Measurements from ENCODE around the gene RGS8.

Gene RGS8

DNA sequence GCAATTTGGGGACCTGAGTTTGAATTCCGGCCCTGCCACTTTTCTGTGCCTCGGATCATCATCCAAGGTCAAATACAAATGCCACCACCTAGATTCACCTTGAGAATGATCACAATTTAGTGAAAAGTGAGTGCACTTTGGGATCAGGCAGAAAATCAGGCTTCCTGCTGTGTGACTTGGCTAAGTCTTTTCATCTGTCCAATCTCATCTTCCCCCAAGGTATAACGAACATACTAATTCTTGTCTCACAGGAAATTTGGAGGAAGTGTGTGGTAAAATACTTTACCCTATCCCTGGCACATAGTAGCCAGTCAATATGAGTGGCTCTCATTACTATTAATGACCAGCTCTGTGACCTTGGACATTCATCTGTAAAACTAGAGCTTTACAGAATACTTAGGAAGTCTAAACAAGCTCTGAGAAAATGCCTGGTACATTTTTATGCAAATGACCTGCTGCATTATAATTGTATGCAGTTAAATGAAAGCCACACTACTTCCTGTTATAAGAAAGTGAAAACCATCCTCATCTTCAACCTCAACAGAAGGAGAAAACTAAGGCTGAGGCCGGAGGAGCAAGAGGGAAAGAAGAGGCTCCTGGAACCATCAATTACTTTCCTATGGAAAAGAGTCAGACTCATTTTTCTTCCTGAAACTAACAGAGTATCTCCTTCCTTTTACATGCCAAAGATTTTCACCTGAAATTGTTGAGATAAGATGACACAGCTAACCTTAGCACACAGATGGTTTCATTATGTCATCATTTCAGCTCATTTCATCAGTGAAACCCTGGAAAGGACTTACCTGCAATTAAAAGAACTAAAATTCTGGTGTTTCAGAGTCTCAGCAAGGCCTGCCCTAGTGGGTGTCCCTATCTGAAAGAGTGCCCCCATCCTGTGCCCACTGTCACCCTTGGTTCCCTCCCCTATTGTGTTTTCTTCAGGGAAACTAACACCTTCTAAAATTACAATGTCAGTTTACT lies 32.6 kb upstream of the RGS8 start:
- no peak overlapping the region for H3K27ac ChIP-seq (ENCODE audit: low read depth, low read length)
- no peak overlapping the region for H3K9ac ChIP-seq (ENCODE audit: low read depth in 1 of 2, low read length in 2 of 2)
- H3K4me3 ChIP-seq (ENCODE audit: low read depth in 1 of 2, low read length in 2 of 2): no peak overlapping the region
- H3K36me3 ChIP-seq (ENCODE audit: control insufficient read depth in 1 of 2, insufficient read depth in 2 of 2, low read length in 2 of 2): no peaks in the 10 kb centered on the region
- no peaks in the 10 kb centered on the region for H3K27me3 ChIP-seq (ENCODE audit: control insufficient read depth in 1 of 2, insufficient read depth in 2 of 2, low read length in 2 of 2)
- H3K9me3 ChIP-seq (ENCODE audit: control insufficient read depth in 1 of 2, low read length in 2 of 2): no peaks in the 10 kb centered on the region
- H3K4me1 ChIP-seq (ENCODE audit: control insufficient read depth in 1 of 2, insufficient read depth in 2 of 2, low read length in 2 of 2): no peaks in the 10 kb centered on the region

DNA sequence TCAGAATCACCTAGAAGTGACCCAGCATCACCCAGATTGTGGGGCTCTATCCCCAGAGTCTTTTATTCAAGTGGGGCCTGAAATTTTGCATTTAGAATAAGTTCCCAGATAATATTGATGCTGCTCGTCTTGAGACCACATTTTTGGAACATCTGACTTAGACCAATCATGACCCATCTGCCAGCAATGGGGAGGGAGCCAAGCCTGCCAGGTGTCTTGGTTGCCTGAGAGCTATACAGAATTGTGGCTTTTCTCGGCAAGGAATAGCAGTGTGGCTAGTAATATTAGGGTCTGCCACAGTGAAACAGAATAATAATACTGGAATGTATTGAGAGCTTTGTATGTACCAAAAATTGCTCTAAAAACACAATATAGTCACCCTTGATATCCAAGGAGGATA lies 31.1 kb upstream of the RGS8 start:
- H3K36me3 ChIP-seq (ENCODE audit: control insufficient read depth in 1 of 2, insufficient read depth in 2 of 2, low read length in 2 of 2): no peaks in the 10 kb centered on the region
- H3K4me3 ChIP-seq (ENCODE audit: low read depth in 1 of 2, low read length in 2 of 2): no peak overlapping the region
- H3K4me1 ChIP-seq (ENCODE audit: control insufficient read depth in 1 of 2, insufficient read depth in 2 of 2, low read length in 2 of 2): no peaks in the 10 kb centered on the region
- no peak overlapping the region for H3K27ac ChIP-seq (ENCODE audit: low read depth, low read length)
- no peak overlapping the region for H3K9ac ChIP-seq (ENCODE audit: low read depth in 1 of 2, low read length in 2 of 2)
- no peaks in the 10 kb centered on the region for H3K9me3 ChIP-seq (ENCODE audit: control insufficient read depth in 1 of 2, low read length in 2 of 2)
- no peaks in the 10 kb centered on the region for H3K27me3 ChIP-seq (ENCODE audit: control insufficient read depth in 1 of 2, insufficient read depth in 2 of 2, low read length in 2 of 2)

DNA sequence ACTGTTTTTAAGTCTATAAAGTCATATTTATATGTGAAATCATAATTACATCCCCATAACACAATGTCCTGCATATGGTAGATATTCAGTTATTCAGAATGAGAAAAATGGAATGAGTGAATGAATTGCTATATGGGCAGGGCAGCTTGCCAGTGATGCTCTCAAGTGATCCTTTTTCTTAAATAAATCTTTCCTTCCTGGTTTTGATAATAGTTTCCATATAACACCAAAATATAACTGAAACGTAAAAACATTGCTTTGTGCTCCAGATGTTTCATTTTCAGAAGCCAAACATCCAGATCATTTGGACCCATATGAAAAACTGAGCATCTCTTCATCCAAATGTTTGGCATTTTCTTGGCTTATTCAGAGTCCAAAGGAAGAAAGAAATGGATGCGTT lies 30.2 kb upstream of the RGS8 start:
- H3K9me3 ChIP-seq (ENCODE audit: control insufficient read depth in 1 of 2, low read length in 2 of 2): no peaks in the 10 kb centered on the region
- H3K27ac ChIP-seq (ENCODE audit: low read depth, low read length): no peak overlapping the region
- no peaks in the 10 kb centered on the region for H3K27me3 ChIP-seq (ENCODE audit: control insufficient read depth in 1 of 2, insufficient read depth in 2 of 2, low read length in 2 of 2)
- H3K4me3 ChIP-seq (ENCODE audit: low read depth in 1 of 2, low read length in 2 of 2): no peak overlapping the region
- no peaks in the 10 kb centered on the region for H3K4me1 ChIP-seq (ENCODE audit: control insufficient read depth in 1 of 2, insufficient read depth in 2 of 2, low read length in 2 of 2)
- H3K9ac ChIP-seq (ENCODE audit: low read depth in 1 of 2, low read length in 2 of 2): no peak overlapping the region
- H3K36me3 ChIP-seq (ENCODE audit: control insufficient read depth in 1 of 2, insufficient read depth in 2 of 2, low read length in 2 of 2): no peaks in the 10 kb centered on the region

DNA sequence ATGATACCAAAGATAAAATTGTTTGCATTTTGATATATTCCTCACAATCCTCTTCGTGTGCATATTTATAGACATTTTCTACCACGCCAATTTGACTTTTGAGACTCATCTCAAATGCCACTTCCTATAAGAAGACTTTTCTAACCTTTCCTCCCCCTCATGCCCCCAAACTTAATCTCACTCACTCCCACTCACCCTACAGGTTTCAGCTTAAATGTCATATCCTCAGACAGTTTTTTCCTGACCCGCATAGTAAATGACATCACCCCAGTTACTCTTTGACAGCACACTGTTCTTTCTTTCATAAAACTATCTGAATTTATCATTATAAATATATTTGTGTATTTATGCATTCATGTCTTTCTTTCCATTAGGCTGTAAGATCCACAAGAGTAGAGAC lies 29.6 kb upstream of the RGS8 start:
- no peaks in the 10 kb centered on the region for H3K27me3 ChIP-seq (ENCODE audit: control insufficient read depth in 1 of 2, insufficient read depth in 2 of 2, low read length in 2 of 2)
- no peaks in the 10 kb centered on the region for H3K36me3 ChIP-seq (ENCODE audit: control insufficient read depth in 1 of 2, insufficient read depth in 2 of 2, low read length in 2 of 2)
- H3K27ac ChIP-seq (ENCODE audit: low read depth, low read length): no peak overlapping the region
- no peaks in the 10 kb centered on the region for H3K4me1 ChIP-seq (ENCODE audit: control insufficient read depth in 1 of 2, insufficient read depth in 2 of 2, low read length in 2 of 2)
- no peak overlapping the region for H3K9ac ChIP-seq (ENCODE audit: low read depth in 1 of 2, low read length in 2 of 2)
- no peak overlapping the region for H3K4me3 ChIP-seq (ENCODE audit: low read depth in 1 of 2, low read length in 2 of 2)
- no peaks in the 10 kb centered on the region for H3K9me3 ChIP-seq (ENCODE audit: control insufficient read depth in 1 of 2, low read length in 2 of 2)

DNA sequence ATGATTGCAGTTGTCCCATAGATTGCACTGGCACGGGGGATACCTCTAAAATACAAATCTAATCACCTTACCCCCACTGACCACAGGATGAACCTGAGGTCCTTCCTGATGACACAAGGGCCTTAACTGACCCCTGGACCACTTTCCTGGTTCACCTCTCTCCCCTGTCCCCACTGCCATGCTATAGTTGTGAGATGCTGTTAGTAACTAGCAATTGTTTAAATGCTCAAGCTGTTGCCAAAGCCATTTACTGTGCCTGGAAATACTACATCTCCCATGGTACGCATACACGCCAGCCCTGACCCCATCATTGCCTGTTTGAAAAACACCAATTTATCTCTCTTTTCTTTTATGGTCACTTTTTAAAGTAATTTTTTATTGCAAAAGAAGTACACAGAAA lies 29.1 kb upstream of the RGS8 start:
- H3K9me3 ChIP-seq (ENCODE audit: control insufficient read depth in 1 of 2, low read length in 2 of 2): no peaks in the 10 kb centered on the region

DNA sequence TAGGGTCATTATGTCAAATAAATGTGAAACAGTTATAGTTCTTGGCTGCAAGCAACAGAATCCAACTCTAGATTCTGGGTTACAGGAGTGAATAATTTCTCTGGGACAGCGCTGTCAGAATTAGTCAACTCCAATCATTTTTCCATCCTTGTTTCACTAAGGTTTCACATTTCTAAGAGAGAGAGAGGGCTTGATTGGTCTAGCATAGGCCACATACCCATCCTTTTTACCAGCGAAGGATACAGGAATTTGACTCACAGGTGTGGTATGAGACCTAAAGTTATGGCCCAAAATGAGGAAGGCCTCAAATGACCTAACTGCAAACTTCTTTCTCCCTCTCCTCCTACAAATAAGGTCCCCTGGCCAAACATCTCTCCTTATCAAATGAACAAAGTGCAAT lies 25.5 kb upstream of the RGS8 start:
- Histone ChIP-seq H3K9me3 (ENCODE audit: control insufficient read depth in 1 of 2, low read length in 2 of 2) (no peaks in the 10 kb centered on the region), H3K36me3 (ENCODE audit: control insufficient read depth in 1 of 2, insufficient read depth in 2 of 2, low read length in 2 of 2) (no peaks in the 10 kb centered on the region), H3K27me3 (ENCODE audit: control insufficient read depth in 1 of 2, insufficient read depth in 2 of 2, low read length in 2 of 2) (no peaks in the 10 kb centered on the region), H3K4me3 (ENCODE audit: low read depth in 1 of 2, low read length in 2 of 2) (no peak overlapping the region), H3K9ac (ENCODE audit: low read depth in 1 of 2, low read length in 2 of 2) (no peak overlapping the region), H3K4me1 (ENCODE audit: control insufficient read depth in 1 of 2, insufficient read depth in 2 of 2, low read length in 2 of 2) (no peaks in the 10 kb centered on the region), H3K27ac (ENCODE audit: low read depth, low read length) (no peak overlapping the region)

More for the DNA sequence above, 29.1 kb upstream of the RGS8 start:
- Histone ChIP-seq H3K4me1 (ENCODE audit: control insufficient read depth in 1 of 2, insufficient read depth in 2 of 2, low read length in 2 of 2) (no peaks in the 10 kb centered on the region), H3K36me3 (ENCODE audit: control insufficient read depth in 1 of 2, insufficient read depth in 2 of 2, low read length in 2 of 2) (no peaks in the 10 kb centered on the region), H3K27ac (ENCODE audit: low read depth, low read length) (no peak overlapping the region), H3K27me3 (ENCODE audit: control insufficient read depth in 1 of 2, insufficient read depth in 2 of 2, low read length in 2 of 2) (no peaks in the 10 kb centered on the region), H3K9ac (ENCODE audit: low read depth in 1 of 2, low read length in 2 of 2) (no peak overlapping the region), H3K4me3 (ENCODE audit: low read depth in 1 of 2, low read length in 2 of 2) (no peak overlapping the region)

DNA sequence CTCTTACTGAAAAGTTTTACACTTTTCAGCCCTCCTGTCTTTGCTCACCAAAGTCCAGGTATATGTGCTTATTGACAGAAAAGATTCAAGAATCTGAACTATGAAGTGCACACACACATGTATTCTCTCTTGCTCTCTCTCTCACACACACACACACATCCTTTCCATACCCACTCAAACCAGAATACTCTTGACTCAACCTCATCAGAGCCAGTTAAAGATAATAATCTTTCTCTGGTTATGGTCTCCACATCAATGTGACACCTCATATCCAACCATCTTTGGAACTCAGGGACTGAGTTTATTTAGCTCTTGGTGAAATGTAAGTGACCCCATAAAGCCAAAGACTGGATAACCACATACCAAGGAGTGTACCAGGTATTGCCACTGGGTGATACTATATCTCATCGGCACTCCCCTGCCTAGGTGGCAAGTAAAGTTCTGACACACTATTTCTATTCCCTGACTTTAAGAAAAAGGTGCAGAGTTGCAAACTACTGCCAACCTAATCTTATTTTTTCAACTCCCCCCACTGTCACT lies 24.9 kb upstream of the RGS8 start:
- Histone ChIP-seq H3K27me3 (ENCODE audit: control insufficient read depth in 1 of 2, insufficient read depth in 2 of 2, low read length in 2 of 2) (no peaks in the 10 kb centered on the region), H3K4me1 (ENCODE audit: control insufficient read depth in 1 of 2, insufficient read depth in 2 of 2, low read length in 2 of 2) (no peaks in the 10 kb centered on the region), H3K9me3 (ENCODE audit: control insufficient read depth in 1 of 2, low read length in 2 of 2) (no peaks in the 10 kb centered on the region), H3K4me3 (ENCODE audit: low read depth in 1 of 2, low read length in 2 of 2) (no peak overlapping the region), H3K36me3 (ENCODE audit: control insufficient read depth in 1 of 2, insufficient read depth in 2 of 2, low read length in 2 of 2) (no peaks in the 10 kb centered on the region), H3K27ac (ENCODE audit: low read depth, low read length) (no peak overlapping the region), H3K9ac (ENCODE audit: low read depth in 1 of 2, low read length in 2 of 2) (no peak overlapping the region)

DNA sequence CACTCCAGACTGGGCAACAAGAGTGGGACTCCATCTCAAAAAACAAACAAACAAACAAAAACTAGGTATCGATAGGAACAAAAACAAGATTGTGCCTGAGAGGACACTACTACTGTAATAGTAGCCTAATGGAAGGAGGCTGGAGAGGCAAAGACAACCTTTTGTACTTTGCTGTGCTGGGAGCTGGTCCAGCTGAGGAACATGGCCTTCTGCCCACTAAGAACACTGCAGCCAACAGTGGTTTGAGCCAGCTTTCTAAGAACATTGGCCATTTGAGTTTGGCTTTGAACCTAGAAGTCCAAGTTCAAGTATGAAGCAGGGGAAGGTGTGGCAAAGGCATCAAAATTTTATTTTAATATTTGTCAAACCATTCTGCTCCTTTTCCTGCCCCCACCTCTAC lies 22.7 kb upstream of the RGS8 start:
- Histone ChIP-seq H3K9ac (ENCODE audit: low read depth in 1 of 2, low read length in 2 of 2) (no peak overlapping the region), H3K36me3 (ENCODE audit: control insufficient read depth in 1 of 2, insufficient read depth in 2 of 2, low read length in 2 of 2) (no peaks in the 10 kb centered on the region), H3K4me1 (ENCODE audit: control insufficient read depth in 1 of 2, insufficient read depth in 2 of 2, low read length in 2 of 2) (no peaks in the 10 kb centered on the region), H3K9me3 (ENCODE audit: control insufficient read depth in 1 of 2, low read length in 2 of 2) (no peaks in the 10 kb centered on the region), H3K27ac (ENCODE audit: low read depth, low read length) (no peak overlapping the region), H3K27me3 (ENCODE audit: control insufficient read depth in 1 of 2, insufficient read depth in 2 of 2, low read length in 2 of 2) (no peaks in the 10 kb centered on the region), H3K4me3 (ENCODE audit: low read depth in 1 of 2, low read length in 2 of 2) (no peak overlapping the region)

DNA sequence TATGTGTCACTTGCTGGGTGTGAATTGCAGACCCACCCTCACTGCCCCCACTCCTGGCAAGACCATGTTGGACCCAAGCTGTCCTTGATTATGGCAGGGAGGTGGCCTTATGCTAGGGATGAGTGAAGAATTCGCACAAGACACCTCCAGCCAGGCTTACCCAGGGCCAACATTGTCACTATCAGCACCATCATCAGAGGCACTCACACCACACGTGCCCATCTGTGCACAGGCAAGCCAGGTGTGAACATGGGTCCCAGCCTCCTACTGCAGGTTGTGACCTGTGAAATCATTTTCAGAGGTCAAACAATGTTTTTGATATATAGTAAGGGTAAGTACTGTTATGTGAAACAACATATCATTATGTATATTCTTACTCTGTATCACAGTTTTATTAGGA lies 20.3 kb upstream of the RGS8 start:
- no peaks in the 10 kb centered on the region for H3K4me1 ChIP-seq (ENCODE audit: control insufficient read depth in 1 of 2, insufficient read depth in 2 of 2, low read length in 2 of 2)
- no peaks in the 10 kb centered on the region for H3K9me3 ChIP-seq (ENCODE audit: control insufficient read depth in 1 of 2, low read length in 2 of 2)
- no peak overlapping the region for H3K9ac ChIP-seq (ENCODE audit: low read depth in 1 of 2, low read length in 2 of 2)
- H3K4me3 ChIP-seq (ENCODE audit: low read depth in 1 of 2, low read length in 2 of 2): no peak overlapping the region
- H3K27me3 ChIP-seq (ENCODE audit: control insufficient read depth in 1 of 2, insufficient read depth in 2 of 2, low read length in 2 of 2): no peaks in the 10 kb centered on the region
- no peaks in the 10 kb centered on the region for H3K36me3 ChIP-seq (ENCODE audit: control insufficient read depth in 1 of 2, insufficient read depth in 2 of 2, low read length in 2 of 2)
- no peak overlapping the region for H3K27ac ChIP-seq (ENCODE audit: low read depth, low read length)

DNA sequence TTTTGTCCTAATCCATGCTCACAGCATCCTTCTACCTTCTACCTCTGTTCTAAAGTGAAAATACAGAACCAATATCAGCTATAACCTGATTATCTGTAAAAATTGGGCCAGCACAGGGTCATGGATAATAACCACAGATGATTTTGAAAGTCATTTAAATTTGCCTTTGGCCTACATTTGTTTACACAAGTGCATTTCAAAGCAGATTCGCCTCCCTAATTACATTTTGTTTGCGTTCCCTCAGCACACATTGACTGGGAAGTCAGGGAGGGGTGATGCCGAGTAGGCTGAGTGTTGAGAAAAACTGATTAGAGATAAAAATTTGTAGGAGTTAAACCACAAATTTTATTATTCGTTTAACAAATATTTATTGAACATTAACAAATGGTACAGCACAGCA lies 19.2 kb upstream of the RGS8 start:
- H3K9ac ChIP-seq (ENCODE audit: low read depth in 1 of 2, low read length in 2 of 2): no peak overlapping the region

More for the DNA sequence above, 19.2 kb upstream of the RGS8 start:
- no peaks in the 10 kb centered on the region for H3K27me3 ChIP-seq (ENCODE audit: control insufficient read depth in 1 of 2, insufficient read depth in 2 of 2, low read length in 2 of 2)
- H3K36me3 ChIP-seq (ENCODE audit: control insufficient read depth in 1 of 2, insufficient read depth in 2 of 2, low read length in 2 of 2): no peaks in the 10 kb centered on the region
- H3K9me3 ChIP-seq (ENCODE audit: control insufficient read depth in 1 of 2, low read length in 2 of 2): no peaks in the 10 kb centered on the region
- H3K27ac ChIP-seq (ENCODE audit: low read depth, low read length): no peak overlapping the region
- H3K4me1 ChIP-seq (ENCODE audit: control insufficient read depth in 1 of 2, insufficient read depth in 2 of 2, low read length in 2 of 2): no peaks in the 10 kb centered on the region
- no peak overlapping the region for H3K4me3 ChIP-seq (ENCODE audit: low read depth in 1 of 2, low read length in 2 of 2)
